ENCODE measurements around the gene PRKCE.

The PRKCE gene

GRCh38 chr2:45636008-45636407, 15.5 kb upstream of the PRKCE start:
- H3K4me1 ChIP-seq (ENCODE audit: insufficient read depth, low read length): no peaks in the 10 kb centered on the region
- H3K4me3 ChIP-seq (ENCODE audit: low read depth in 1 of 2, low read length in 2 of 2): no peak overlapping the region
- no peaks in the 10 kb centered on the region for H3K9me3 ChIP-seq (ENCODE audit: low read length)
- H3K27me3 ChIP-seq (ENCODE audit: control insufficient read depth in 1 of 2, insufficient read depth in 2 of 2, low read length in 2 of 2): no peaks in the 10 kb centered on the region
- H3K9ac ChIP-seq (ENCODE audit: low read length): no peak overlapping the region
- no peak overlapping the region for H3K27ac ChIP-seq (ENCODE audit: low read depth, low read length)
- H3K36me3 ChIP-seq (ENCODE audit: insufficient read depth, low read length): no peaks in the 10 kb centered on the region

DNA sequence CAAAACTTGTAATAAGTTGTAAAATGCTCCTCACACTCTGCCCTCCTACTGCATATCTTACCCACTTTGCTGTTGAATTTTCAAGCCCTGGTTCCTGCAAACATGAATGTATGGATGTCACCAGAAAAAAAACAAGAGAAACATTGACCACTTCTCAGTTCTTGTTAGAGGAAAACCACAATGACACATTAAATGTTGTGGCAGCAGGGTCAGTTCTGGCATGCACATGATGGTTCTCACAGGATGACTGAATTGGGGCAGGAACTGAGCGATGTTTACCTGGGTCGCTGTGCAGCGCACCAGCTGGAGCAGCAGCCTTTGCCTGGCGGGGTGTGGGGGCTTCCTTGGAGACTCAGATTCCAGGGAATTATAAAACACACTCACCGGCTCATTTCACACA, 14.0 kb upstream of the PRKCE start:
- no peak overlapping the region for H3K27ac ChIP-seq (ENCODE audit: low read depth, low read length)
- H3K36me3 ChIP-seq (ENCODE audit: insufficient read depth, low read length): no peaks in the 10 kb centered on the region
- H3K27me3 ChIP-seq (ENCODE audit: control insufficient read depth in 1 of 2, insufficient read depth in 2 of 2, low read length in 2 of 2): peaks cover 0 to 5% of the 10 kb centered on the region in 2 donors
- H3K9ac ChIP-seq (ENCODE audit: low read length): no peak overlapping the region
- H3K4me1 ChIP-seq (ENCODE audit: insufficient read depth, low read length): no peaks in the 10 kb centered on the region
- no peak overlapping the region for H3K4me3 ChIP-seq (ENCODE audit: low read depth in 1 of 2, low read length in 2 of 2)
- no peaks in the 10 kb centered on the region for H3K9me3 ChIP-seq (ENCODE audit: low read length)

GRCh38 chr2:45640576-45640975, 10.9 kb upstream of the PRKCE start:
- Histone ChIP-seq H3K27me3 (ENCODE audit: control insufficient read depth in 1 of 2, insufficient read depth in 2 of 2, low read length in 2 of 2) (peaks cover 0 to 7% of the 10 kb centered on the region in 2 donors), H3K36me3 (ENCODE audit: insufficient read depth, low read length) (no peaks in the 10 kb centered on the region), H3K4me1 (ENCODE audit: insufficient read depth, low read length) (peaks cover 12% of the 10 kb centered on the region), H3K9ac (ENCODE audit: low read length) (no peak overlapping the region), H3K9me3 (ENCODE audit: low read length) (no peaks in the 10 kb centered on the region), H3K27ac (ENCODE audit: low read depth, low read length) (no peak overlapping the region), H3K4me3 (ENCODE audit: low read depth in 1 of 2, low read length in 2 of 2) (no peak overlapping the region)

GRCh38 chr2:45643095-45643494, 8.4 kb upstream of the PRKCE start:
- Histone ChIP-seq H3K27me3 (ENCODE audit: control insufficient read depth in 1 of 2, insufficient read depth in 2 of 2, low read length in 2 of 2) (peaks cover 0 to 7% of the 10 kb centered on the region in 2 donors), H3K27ac (ENCODE audit: low read depth, low read length) (peak overlapping the region; percentile 65), H3K36me3 (ENCODE audit: insufficient read depth, low read length) (no peaks in the 10 kb centered on the region), H3K9ac (ENCODE audit: low read length) (peak overlapping the region; percentile 63), H3K4me3 (ENCODE audit: low read depth in 1 of 2, low read length in 2 of 2) (peak overlapping the region; percentile 68 to 70), H3K9me3 (ENCODE audit: low read length) (no peaks in the 10 kb centered on the region), H3K4me1 (ENCODE audit: insufficient read depth, low read length) (peaks cover 17% of the 10 kb centered on the region)

- H3K9ac ChIP-seq (ENCODE audit: low read length): peak overlapping the region; percentile 63
- peak overlapping the region; percentile 68 to 70 for H3K4me3 ChIP-seq (ENCODE audit: low read depth in 1 of 2, low read length in 2 of 2)
- H3K4me1 ChIP-seq (ENCODE audit: insufficient read depth, low read length): peaks cover 25% of the 10 kb centered on the region
- H3K27me3 ChIP-seq (ENCODE audit: control insufficient read depth in 1 of 2, insufficient read depth in 2 of 2, low read length in 2 of 2): peaks cover 0 to 7% of the 10 kb centered on the region in 2 donors
- peak overlapping the region; percentile 65 for H3K27ac ChIP-seq (ENCODE audit: low read depth, low read length)
- H3K9me3 ChIP-seq (ENCODE audit: low read length): no peaks in the 10 kb centered on the region
- H3K36me3 ChIP-seq (ENCODE audit: insufficient read depth, low read length): no peaks in the 10 kb centered on the region
Measured at GRCh38 chr2:45643543-45644542, 7.6 kb upstream of the PRKCE start.

DNA sequence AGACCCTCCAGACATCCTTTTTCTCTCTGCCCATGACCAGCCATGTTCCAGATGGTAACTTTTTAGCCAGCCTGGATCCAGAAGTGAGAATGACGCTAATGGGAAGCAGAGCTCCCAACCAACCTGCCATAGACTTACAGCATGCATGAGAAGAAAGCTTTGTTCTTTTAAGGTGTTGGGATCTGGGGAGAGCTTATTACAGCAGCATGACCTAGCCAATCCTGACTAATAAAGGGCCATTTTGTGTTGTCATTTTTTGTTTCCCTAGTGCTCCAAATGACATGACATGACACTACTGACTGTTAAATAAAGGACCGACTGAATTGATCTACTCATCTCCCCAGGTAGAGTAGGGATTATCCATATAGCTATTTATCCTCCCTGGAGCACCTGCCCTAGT, 5.2 kb upstream of the PRKCE start:
- Histone ChIP-seq H3K27ac (ENCODE audit: low read depth, low read length) (no peak overlapping the region), H3K4me3 (ENCODE audit: low read depth in 1 of 2, low read length in 2 of 2) (no peak overlapping the region), H3K9me3 (ENCODE audit: low read length) (no peaks in the 10 kb centered on the region), H3K9ac (ENCODE audit: low read length) (no peak overlapping the region), H3K36me3 (ENCODE audit: insufficient read depth, low read length) (no peaks in the 10 kb centered on the region), H3K4me1 (ENCODE audit: insufficient read depth, low read length) (peaks cover 31% of the 10 kb centered on the region), H3K27me3 (ENCODE audit: control insufficient read depth in 1 of 2, insufficient read depth in 2 of 2, low read length in 2 of 2) (peaks cover 0 to 7% of the 10 kb centered on the region in 2 donors)

DNA sequence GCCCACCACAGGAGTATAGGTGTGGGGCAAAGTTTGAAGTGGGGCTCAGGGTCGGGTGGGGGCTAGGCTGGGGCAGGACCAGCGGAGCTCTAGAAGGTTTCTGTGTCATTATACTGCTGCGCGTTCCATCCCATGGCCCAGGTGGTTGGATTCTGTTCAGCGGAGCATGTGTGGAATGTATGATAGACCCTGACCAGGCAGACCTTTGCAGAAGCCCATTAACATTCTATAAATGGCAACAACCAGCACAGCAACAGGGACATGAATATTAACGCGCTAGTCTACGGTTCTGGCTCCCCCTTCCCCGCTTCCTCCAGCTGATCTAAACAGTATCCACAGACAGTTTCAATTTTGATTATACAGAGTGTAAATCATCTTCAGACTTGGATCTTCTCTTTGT, 4.1 kb upstream of the PRKCE start:
- Histone ChIP-seq H3K9ac (ENCODE audit: low read length) (no peak overlapping the region), H3K4me1 (ENCODE audit: insufficient read depth, low read length) (peaks cover 31% of the 10 kb centered on the region), H3K36me3 (ENCODE audit: insufficient read depth, low read length) (no peaks in the 10 kb centered on the region), H3K27me3 (ENCODE audit: control insufficient read depth in 1 of 2, insufficient read depth in 2 of 2, low read length in 2 of 2) (peaks cover 0 to 3% of the 10 kb centered on the region in 2 donors), H3K27ac (ENCODE audit: low read depth, low read length) (peak overlapping the region; percentile 61), H3K4me3 (ENCODE audit: low read depth in 1 of 2, low read length in 2 of 2) (no peak overlapping the region), H3K9me3 (ENCODE audit: low read length) (no peaks in the 10 kb centered on the region)

DNA sequence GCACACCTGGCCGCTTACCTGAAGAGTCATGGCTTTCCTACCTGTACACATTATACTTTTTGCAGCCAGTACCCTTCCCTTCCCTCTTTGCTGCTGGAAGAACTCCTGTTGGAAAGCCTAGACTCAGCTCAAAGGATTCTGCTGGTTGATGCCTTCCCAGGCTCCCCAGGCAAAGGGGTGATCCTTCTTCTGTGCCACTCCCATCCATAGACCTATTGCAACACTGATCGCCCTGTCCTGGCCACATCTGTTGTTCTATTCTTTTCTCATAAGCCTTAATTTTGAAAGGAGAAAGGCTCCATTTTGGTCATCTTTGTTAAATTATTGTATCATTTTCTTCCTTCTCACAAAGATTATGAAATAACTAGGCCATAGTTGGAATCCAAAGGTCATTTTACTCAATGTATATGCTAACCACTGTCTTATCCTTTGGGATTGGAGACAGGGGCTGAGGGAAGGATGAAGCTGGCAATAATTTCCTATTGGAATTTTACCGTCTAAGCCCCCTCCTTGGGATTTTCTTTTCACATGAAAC, 3.4 kb upstream of the PRKCE start:
- Histone ChIP-seq H3K4me1 (ENCODE audit: insufficient read depth, low read length) (peaks cover 35% of the 10 kb centered on the region), H3K27me3 (ENCODE audit: control insufficient read depth in 1 of 2, insufficient read depth in 2 of 2, low read length in 2 of 2) (no peaks in the 10 kb centered on the region), H3K4me3 (ENCODE audit: low read depth in 1 of 2, low read length in 2 of 2) (peak overlapping the region in 1 of 2 donors; percentile 11), H3K27ac (ENCODE audit: low read depth, low read length) (peak overlapping the region; percentile 61), H3K36me3 (ENCODE audit: insufficient read depth, low read length) (no peaks in the 10 kb centered on the region), H3K9ac (ENCODE audit: low read length) (no peak overlapping the region), H3K9me3 (ENCODE audit: low read length) (no peaks in the 10 kb centered on the region)

DNA sequence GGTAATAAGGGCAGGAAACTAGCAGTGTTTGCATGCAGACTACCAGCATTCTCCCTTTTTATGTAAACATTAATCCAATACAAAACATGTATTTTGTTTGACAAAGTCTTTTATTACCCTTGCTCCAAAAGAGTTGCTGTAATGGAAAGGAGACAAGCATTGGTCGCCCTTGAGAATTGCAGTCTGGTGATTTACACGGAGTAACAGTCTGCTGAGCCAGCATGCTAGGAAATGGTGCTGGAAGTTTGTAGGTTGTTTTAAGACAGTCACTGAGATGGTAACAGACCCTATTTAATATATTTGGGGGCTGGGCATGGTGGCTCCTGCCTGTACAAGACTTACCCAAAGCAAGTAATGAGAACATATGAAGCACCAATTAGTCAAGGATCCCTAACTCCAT, 2.8 kb upstream of the PRKCE start:
- no peaks in the 10 kb centered on the region for H3K9me3 ChIP-seq (ENCODE audit: low read length)
- no peaks in the 10 kb centered on the region for H3K27me3 ChIP-seq (ENCODE audit: control insufficient read depth in 1 of 2, insufficient read depth in 2 of 2, low read length in 2 of 2)
- H3K27ac ChIP-seq (ENCODE audit: low read depth, low read length): peak overlapping the region; percentile 99
- peaks cover 37% of the 10 kb centered on the region for H3K4me1 ChIP-seq (ENCODE audit: insufficient read depth, low read length)
- no peak overlapping the region for H3K9ac ChIP-seq (ENCODE audit: low read length)
- H3K36me3 ChIP-seq (ENCODE audit: insufficient read depth, low read length): no peaks in the 10 kb centered on the region
- peak overlapping the region in 1 of 2 donors; percentile 94 for H3K4me3 ChIP-seq (ENCODE audit: low read depth in 1 of 2, low read length in 2 of 2)

- Histone ChIP-seq H3K36me3 (ENCODE audit: insufficient read depth, low read length) (no peaks in the 10 kb centered on the region), H3K4me1 (ENCODE audit: insufficient read depth, low read length) (peaks cover 38% of the 10 kb centered on the region), H3K27ac (ENCODE audit: low read depth, low read length) (peak overlapping the region; percentile 99), H3K4me3 (ENCODE audit: low read depth in 1 of 2, low read length in 2 of 2) (peak overlapping the region; percentile 87 to 94), H3K9me3 (ENCODE audit: low read length) (no peaks in the 10 kb centered on the region), H3K9ac (ENCODE audit: low read length) (peak overlapping the region; percentile 99), H3K27me3 (ENCODE audit: control insufficient read depth in 1 of 2, insufficient read depth in 2 of 2, low read length in 2 of 2) (no peaks in the 10 kb centered on the region)
Measured at GRCh38 chr2:45649462-45649857, 2.0 kb upstream of the PRKCE start.

DNA sequence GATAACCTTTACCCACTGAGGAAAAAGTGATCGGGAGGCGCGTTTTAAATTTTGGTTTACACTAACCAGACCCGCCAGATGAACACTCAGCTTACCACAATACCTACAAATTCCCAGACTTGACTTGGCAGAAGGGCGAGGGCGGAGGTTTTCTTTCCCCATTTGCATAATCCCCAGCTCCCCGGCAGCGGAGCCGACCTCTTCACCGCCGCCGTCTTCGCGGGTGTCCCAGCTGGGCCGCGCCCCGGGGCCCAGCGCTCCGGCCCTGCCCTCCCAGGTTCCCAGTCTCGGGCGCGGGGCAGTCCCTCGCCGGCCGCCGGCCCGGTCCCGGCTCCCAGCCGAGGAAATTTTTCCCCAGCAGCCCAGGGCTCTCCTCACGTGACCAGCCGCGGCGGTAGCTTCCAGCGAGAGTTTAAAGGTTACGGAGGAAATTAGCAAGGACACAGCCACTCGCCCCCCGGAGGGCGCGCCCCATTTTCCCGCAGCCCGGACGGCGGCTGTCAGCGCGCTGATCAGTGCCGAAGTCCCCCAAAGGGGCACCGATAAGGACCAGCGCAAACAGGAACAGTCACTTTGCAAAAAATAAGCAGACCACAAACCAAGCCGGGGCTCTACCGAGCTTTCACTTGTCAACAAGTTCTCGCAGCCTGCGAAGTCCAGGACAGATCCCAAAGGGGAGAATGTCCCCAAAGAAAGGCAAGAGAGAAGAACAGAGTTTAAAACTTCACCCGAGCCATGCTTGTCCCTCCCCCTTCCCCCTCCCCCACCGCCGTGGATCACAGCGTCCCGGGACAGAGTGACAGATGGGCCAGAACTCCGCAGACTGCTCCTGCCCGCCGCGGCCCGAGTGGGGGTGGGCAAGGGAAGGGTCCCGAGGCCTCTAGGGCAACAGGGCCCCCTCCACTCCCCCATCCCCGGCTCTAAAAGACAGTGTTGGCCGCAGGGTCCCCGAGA, 1.3 kb upstream of the PRKCE start:
- peak overlapping the region; percentile 99 for H3K9ac ChIP-seq (ENCODE audit: low read length)
- no peaks in the 10 kb centered on the region for H3K9me3 ChIP-seq (ENCODE audit: low read length)
- H3K36me3 ChIP-seq (ENCODE audit: insufficient read depth, low read length): no peaks in the 10 kb centered on the region
- H3K27me3 ChIP-seq (ENCODE audit: control insufficient read depth in 1 of 2, insufficient read depth in 2 of 2, low read length in 2 of 2): no peaks in the 10 kb centered on the region
- peak overlapping the region; percentile 99 for H3K27ac ChIP-seq (ENCODE audit: low read depth, low read length)
- peak overlapping the region; percentile 87 to 94 for H3K4me3 ChIP-seq (ENCODE audit: low read depth in 1 of 2, low read length in 2 of 2)
- peaks cover 44% of the 10 kb centered on the region for H3K4me1 ChIP-seq (ENCODE audit: insufficient read depth, low read length)

Data from muscle layer of colon (tissue), 2 donors.